Muscle layer of colon (tissue), 2 donors: ENCODE results near the gene CTDNEP1.

Experiments
- H3K27ac ChIP-seq: one replicate; pipeline ENCODE4 v1.7.0; 2013; ENCODE audit warnings: low read depth, mild to moderate bottlenecking, low read length, moderate library complexity
- H3K27me3 ChIP-seq, 2 donors: one replicate each; pipeline ENCODE4 v1.7.0; 2013; ENCODE audit warnings: low read length in 2 of 2, mild to moderate bottlenecking in 2 of 2; ENCODE audit not compliant: insufficient read depth in 2 of 2, control insufficient read depth in 1 of 2
- H3K36me3 ChIP-seq: one replicate; pipeline ENCODE4 v1.7.0; 2013; ENCODE audit warnings: mild to moderate bottlenecking, low read length; ENCODE audit not compliant: insufficient read depth
- H3K4me1 ChIP-seq: one replicate; pipeline ENCODE4 v1.7.0; 2013; ENCODE audit warnings: mild to moderate bottlenecking, low read length; ENCODE audit not compliant: insufficient read depth
- H3K4me3 ChIP-seq, 2 donors: one replicate each; pipeline ENCODE4 v1.7.0; 2013; ENCODE audit warnings: low read length in 2 of 2, low read depth in 1 of 2, mild to moderate bottlenecking in 1 of 2, moderate library complexity in 1 of 2
- H3K9ac ChIP-seq: one replicate; pipeline ENCODE4 v1.7.0; 2013; ENCODE audit warnings: low read length
- H3K9me3 ChIP-seq: one replicate; pipeline ENCODE4 v1.7.0; 2013; ENCODE audit warnings: mild to moderate bottlenecking, low read length
- donor health status: abdominal sarcoma.
- donor health status: Adenocarcinoma of cecum.

The CTDNEP1 gene

GRCh38 chr17:7241783-7242716 is 9.5 kb downstream of the CTDNEP1 start, which contains the start of gene GABARAP:
GABARAP (minus strand) TSS chr17:7242449; CDS start chr17:7242330, 119 bp downstream.
- Histone ChIP-seq H3K9me3 (no peaks in the 10 kb centered on the region), H3K4me3 (peak within 1 kb of the TSS; percentile 69 to 82), H3K27me3 (no peaks in the 10 kb centered on the region), H3K36me3 (peaks cover 44% of the 10 kb centered on the region), H3K4me1 (peaks cover 29% of the 10 kb centered on the region), H3K9ac (peak within 1 kb of the TSS; percentile 88), H3K27ac (peak within 1 kb of the TSS; percentile 81)

GRCh38 chr17:7241090-7241733 is 10.3 kb downstream of the CTDNEP1 start:
- Histone ChIP-seq H3K9me3 (no peaks in the 10 kb centered on the region), H3K4me3 (peak overlapping the region; percentile 69 to 82), H3K27ac (peak overlapping the region; percentile 81), H3K9ac (peak overlapping the region; percentile 88), H3K4me1 (peaks cover 34% of the 10 kb centered on the region), H3K27me3 (no peaks in the 10 kb centered on the region), H3K36me3 (peaks cover 44% of the 10 kb centered on the region)

GRCh38 chr17:7240375-7240774 is 11.2 kb downstream of the CTDNEP1 start:
- Histone ChIP-seq H3K9ac (peak overlapping the region; percentile 13), H3K27ac (no peak overlapping the region), H3K4me1 (peaks cover 34% of the 10 kb centered on the region), H3K36me3 (peaks cover 45% of the 10 kb centered on the region), H3K27me3 (no peaks in the 10 kb centered on the region), H3K4me3 (peak overlapping the region in 1 of 2 donors; percentile 82), H3K9me3 (no peaks in the 10 kb centered on the region)

DNA sequence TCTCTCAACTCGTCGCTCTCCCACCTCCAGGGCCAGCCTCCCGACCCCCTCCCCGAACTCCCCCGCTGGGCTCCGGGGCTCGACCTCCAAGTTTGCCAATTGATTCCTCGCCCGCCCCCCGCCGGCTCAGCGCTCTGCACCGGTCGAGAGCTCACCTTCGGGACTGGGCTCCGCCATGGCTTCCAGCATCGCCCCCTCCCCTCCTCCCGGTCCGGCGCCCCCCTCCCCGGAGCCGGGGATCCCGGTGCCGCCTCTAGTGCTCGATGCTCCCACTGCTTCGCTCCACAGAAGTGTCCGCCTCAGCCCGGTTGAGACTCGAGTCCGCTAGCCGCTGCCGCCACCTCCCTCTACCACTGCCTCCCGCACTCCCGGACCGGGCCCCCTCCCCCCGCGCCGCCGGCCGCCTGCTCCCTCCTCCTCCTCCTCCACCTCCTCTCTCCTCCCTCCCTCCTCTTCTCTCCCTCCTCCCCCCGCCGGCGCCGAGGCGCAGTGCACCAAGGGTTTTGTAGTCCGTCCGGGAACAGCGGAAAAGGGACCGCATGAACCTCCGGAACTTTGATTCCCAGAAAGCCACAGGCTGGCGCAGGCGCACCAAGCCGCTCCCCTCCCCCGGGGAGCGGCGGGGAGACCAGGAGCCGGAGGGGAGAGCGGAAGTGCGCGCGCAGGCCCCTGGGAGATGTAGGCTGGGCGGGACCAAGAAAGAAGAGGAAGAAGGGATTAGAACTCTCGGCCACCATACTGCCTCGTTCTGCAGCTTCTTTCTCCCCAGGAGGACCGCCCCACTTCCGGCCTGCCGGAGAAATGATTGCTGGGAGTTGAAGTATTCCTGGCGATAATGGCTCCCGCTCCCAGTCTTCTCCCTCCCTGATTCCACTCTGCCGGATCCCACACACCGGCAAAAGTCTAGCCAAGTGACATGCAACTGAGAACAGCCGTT is 12.2 kb downstream of the CTDNEP1 start, which contains the start of gene PHF23:
PHF23 (minus strand) TSS at position 367 of the 937 bp plus-strand sequence; CDS start at position 189, 178 bp downstream.
- no peaks in the 10 kb centered on the region for H3K27me3 ChIP-seq
- peak within 1 kb of the TSS; percentile 97 for H3K9ac ChIP-seq
- H3K4me3 ChIP-seq, result peak within 1 kb of the TSS; percentile 90 to 99
- H3K27ac ChIP-seq, result peak within 1 kb of the TSS; percentile 98
- H3K36me3 ChIP-seq, result peaks cover 43% of the 10 kb centered on the region
- no peaks in the 10 kb centered on the region for H3K9me3 ChIP-seq
- H3K4me1 ChIP-seq, result peaks cover 43% of the 10 kb centered on the region

- no peaks in the 10 kb centered on the region for H3K27me3 ChIP-seq
- H3K4me3 ChIP-seq, result peak overlapping the region; percentile 90 to 99
- H3K9ac ChIP-seq, result peak overlapping the region; percentile 97
- H3K4me1 ChIP-seq, result peaks cover 42% of the 10 kb centered on the region
- peaks cover 37% of the 10 kb centered on the region for H3K36me3 ChIP-seq
- peak overlapping the region; percentile 98 for H3K27ac ChIP-seq
- no peaks in the 10 kb centered on the region for H3K9me3 ChIP-seq
Measured at GRCh38 chr17:7238420-7239090, 13.0 kb downstream of the CTDNEP1 start.

DNA sequence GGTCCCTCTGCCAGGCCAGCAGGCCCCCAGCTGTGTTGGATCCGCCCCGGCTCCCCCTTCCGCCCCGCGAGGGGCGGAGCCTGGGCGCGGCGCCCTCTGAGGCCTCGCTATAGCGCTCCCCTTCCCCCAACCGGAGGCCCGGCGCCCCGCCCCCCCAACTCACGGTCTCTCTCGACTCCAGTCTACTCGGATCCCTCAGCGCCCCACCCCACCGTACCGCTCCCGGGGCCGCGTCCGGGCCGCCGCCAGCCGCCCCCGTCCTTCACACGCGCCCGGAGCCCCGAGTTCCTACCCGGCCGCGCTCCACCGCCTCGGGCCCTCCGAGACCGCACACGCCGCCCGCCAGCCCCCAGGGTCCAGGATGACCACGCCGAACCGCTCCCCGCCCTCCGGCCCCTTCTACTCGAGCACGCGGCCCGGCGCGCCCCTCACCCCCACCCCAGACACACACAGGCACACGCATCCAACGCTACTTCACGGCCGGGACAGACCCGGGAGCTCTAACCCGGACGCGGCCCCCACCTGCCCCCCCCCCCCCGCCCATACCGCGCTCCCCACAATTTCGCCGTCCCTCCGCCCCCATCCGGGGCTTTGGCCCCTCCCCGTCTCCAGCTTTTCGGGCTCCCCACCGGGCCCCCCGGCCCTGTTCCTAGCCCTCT is 13.6 kb downstream of the CTDNEP1 start:
- Histone ChIP-seq H3K4me1 (peaks cover 43% of the 10 kb centered on the region), H3K36me3 (peaks cover 37% of the 10 kb centered on the region), H3K27ac (peak overlapping the region; percentile 87), H3K4me3 (peak overlapping the region; percentile 30 to 53), H3K9me3 (no peaks in the 10 kb centered on the region), H3K27me3 (no peaks in the 10 kb centered on the region), H3K9ac (no peak overlapping the region)

DNA sequence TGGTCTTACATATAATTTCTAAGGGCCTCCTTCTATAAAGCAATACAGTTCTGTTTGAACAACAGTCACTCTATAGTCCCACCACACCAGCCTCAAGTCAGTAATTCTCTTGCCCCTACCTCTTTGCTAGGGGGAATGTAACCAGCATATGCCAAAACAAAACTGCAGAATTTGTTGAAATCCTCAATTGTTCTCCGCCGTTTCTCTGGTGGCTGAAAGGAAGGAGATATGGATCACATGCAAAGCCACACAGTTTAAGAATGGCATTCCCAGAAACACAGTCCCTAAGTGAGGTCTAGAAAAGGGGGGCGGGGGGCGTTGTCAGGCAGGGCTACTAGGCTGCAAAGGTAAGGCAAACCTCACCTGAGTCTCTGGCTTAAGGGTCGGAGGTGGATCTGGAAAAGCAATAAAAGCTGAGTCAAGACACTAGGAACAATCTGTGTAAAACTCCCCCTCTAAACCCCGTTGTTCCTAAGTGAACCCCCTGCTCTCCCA is 14.2 kb downstream of the CTDNEP1 start:
- Histone ChIP-seq H3K4me1 (peaks cover 49% of the 10 kb centered on the region), H3K27ac (peak overlapping the region; percentile 87)

GRCh38 chr17:7236808-7237207 is 14.7 kb downstream of the CTDNEP1 start:
- Histone ChIP-seq H3K36me3 (peaks cover 37% of the 10 kb centered on the region), H3K27me3 (no peaks in the 10 kb centered on the region), H3K4me3 (no peak overlapping the region), H3K9ac (no peak overlapping the region), H3K4me1 (peaks cover 54% of the 10 kb centered on the region), H3K27ac (peak overlapping the region; percentile 87), H3K9me3 (no peaks in the 10 kb centered on the region)

More for the DNA sequence above, 14.2 kb downstream of the CTDNEP1 start:
- no peaks in the 10 kb centered on the region for H3K9me3 ChIP-seq
- no peak overlapping the region for H3K9ac ChIP-seq
- H3K4me3 ChIP-seq, result peak overlapping the region; percentile 30 to 53
- H3K27me3 ChIP-seq, result no peaks in the 10 kb centered on the region
- peaks cover 37% of the 10 kb centered on the region for H3K36me3 ChIP-seq

GRCh38 chr17:7235693-7236665 is 15.6 kb downstream of the CTDNEP1 start:
- no peak overlapping the region for H3K9ac ChIP-seq

More at GRCh38 chr17:7235693-7236665, 15.6 kb downstream of the CTDNEP1 start:
- H3K4me1 ChIP-seq, result peaks cover 50% of the 10 kb centered on the region
- H3K27me3 ChIP-seq, result no peaks in the 10 kb centered on the region
- no peak overlapping the region for H3K27ac ChIP-seq
- H3K4me3 ChIP-seq, result no peak overlapping the region
- no peaks in the 10 kb centered on the region for H3K9me3 ChIP-seq
- H3K36me3 ChIP-seq, result peaks cover 30% of the 10 kb centered on the region
